ENCODE results near the gene PPRC1. TPM values are rescaled to one million over a fixed set of nuclear protein-coding genes. Genes with fewer than 3 reads are reported as not detected.
"Not testable (repeated sequence)": the region's sequence is repeated elsewhere in the genome, so short reads cannot be mapped to it uniquely, and the experiment has no call there.

The PPRC1 gene
- total RNA-seq, 2 donors from 2014 or later: 11.2 to 29.5 TPM

GRCh38 chr10:102184606-102185005 is 51.8 kb downstream of the PPRC1 start:
- no peak for DNase-seq
- intact Hi-C loops (cut with DNase I): no loop called here
- ATAC-seq: peak in 1 of 2 donors; percentile 19

- ATAC-seq (no peak), DNase-seq (no peak)
- intact Hi-C loops (cut with DNase I): no loop called here
These were observed 52.4 kb downstream of the PPRC1 start for GRCh38 chr10:102185272-102185671.

GRCh38 chr10:102185811-102186527 is 53.1 kb downstream of the PPRC1 start:
- intact Hi-C loops (cut with DNase I): no loop called here
- ATAC-seq (peak; percentile 39 to 47), DNase-seq (no peak)

DNA sequence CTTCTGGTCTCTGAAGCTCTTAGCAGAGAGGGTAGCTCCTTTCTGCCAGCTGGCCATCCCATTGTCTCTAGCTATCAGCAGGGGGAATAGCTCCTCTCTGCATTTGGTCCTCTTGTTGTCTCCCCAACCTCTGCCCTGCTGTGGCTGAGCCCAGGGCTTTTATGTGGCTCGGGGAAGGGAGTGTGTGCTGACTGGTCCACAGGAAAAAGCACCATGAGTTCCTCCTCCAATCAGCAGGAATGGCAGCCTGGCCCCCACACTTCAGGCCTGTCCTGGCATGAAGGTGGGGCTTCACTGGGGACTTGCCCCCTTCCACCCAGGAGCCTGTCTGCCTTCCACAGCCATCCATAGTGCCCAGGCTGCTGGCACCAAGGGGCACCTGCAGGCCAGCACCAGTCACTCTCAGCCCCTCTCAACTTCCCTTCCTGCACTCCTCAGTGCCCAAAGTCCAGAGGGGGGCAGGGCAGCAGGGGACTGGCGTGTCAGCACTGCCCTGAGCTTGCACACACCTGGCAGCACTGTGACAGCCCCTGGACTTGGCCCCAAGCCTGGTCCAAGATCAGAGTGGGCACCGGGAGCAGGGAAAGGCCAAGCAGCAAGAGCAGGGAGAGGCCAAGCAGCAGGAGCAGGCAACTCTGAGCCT is 55.6 kb downstream of the PPRC1 start:
- intact Hi-C loops (cut with DNase I): no loop called here
- ATAC-seq (no peak), DNase-seq (no peak)

DNA sequence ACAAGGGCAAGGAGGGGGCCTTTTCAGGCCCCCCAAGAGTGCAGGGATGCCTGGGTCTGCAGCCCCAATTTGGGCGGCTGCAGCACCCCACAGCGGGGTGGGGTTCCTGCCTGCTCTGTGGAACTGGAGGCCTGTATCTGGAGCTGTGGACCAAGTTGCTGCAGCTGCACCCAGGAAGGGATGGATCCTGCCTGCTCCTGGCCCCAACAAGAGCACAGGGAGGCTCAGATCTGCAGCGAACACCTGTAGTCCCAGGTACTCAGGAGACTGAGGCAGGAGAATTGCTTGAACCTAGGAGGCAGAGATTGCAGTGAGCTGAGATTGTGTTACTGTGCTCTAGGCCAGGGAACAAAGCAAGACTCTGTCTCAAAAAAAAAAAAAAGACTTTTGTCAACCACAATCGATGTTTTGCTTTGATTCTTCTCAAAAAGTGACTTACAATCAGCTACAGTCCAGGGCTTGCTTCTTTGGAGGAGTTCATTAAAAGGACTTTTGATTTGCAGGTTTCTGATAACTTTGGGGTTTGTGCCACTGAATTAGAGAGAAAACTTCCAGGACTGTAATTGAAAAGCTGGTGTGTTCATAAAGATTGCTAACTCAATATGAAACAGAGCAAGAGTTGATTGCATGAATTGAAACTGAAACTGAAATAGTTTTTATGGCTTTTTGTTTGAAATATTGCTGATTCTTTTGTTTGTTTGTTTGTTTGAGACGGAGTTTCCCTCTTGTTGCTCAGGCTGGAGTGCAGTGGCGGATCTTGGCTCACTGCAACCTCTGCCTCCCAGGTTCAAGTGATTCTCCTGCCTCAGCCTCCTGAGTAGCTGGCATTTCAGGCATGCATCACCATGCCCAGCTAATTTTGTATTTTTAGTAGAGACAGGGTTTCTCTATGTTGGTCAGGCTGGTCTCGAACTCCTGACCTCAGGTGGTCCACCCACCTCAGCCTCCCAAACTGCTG is 56.4 kb downstream of the PPRC1 start:
- ATAC-seq; intact Hi-C loops (cut with DNase I): not testable (repeated sequence)

GRCh38 chr10:102191956-102192355 is 59.1 kb downstream of the PPRC1 start:
- intact Hi-C loops (cut with DNase I): no loop called here
- DNase-seq: no peak
- no peak for ATAC-seq

More for the DNA sequence above, 56.4 kb downstream of the PPRC1 start:
- DNase-seq: not testable (repeated sequence)

- ATAC-seq (no peak), DNase-seq (no peak)
- intact Hi-C loops (cut with DNase I): no loop called here
These were observed 62.5 kb downstream of the PPRC1 start for GRCh38 chr10:102195296-102195870.

GRCh38 chr10:102196893-102197292 is 64.1 kb downstream of the PPRC1 start:
- ATAC-seq (no peak), DNase-seq (no peak)
- intact Hi-C loops (cut with DNase I): no loop called here

DNA sequence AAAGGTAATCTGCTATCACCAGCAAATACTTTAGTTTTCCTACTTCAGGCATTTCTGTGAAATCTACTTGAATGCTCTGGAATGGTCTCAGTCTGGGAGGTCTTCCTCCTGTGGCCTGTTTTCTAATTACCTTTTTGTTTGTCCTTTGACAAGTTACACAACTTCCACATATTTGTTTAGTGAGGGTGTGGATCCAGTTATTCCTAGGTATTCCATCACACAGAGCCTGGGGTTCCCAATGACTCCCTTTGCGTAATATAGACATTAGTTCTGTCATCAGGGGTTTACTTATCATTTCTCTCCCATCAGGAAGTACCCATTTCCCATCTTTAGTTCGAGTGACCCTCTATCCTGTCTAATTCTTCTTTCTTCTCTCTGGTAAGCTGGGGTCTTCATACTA is 65.2 kb downstream of the PPRC1 start:
- intact Hi-C loops (cut with DNase I): no loop called here
- ATAC-seq: no peak
- no peak for DNase-seq

Other genes with a start within 250 kb of the PPRC1 start
- gene ARMH3, start 76.9 kb upstream of the PPRC1 start, total RNA-seq: 10 to 100 TPM; 28.8 to 33.7 TPM
- gene HPS6, start 67.7 kb upstream of the PPRC1 start, total RNA-seq: 10 to 100 TPM; 10.1 to 12.1 TPM
- 10 to 100 TPM; 44.3 to 48.6 TPM for gene LDB1, start 12.7 kb upstream of the PPRC1 start, total RNA-seq
- 10 to 100 TPM; 26.3 to 37.6 TPM for gene NOLC1, start 19.3 kb downstream of the PPRC1 start, total RNA-seq
- gene ELOVL3, start 93.3 kb downstream of the PPRC1 start, total RNA-seq: 1 to 10 TPM in 1 of 2 donors, not detected in 1; 1.3 TPM
- not detected for gene PITX3, start 108.5 kb downstream of the PPRC1 start, total RNA-seq
- gene GBF1, start 112.5 kb downstream of the PPRC1 start, total RNA-seq: 10 to 100 TPM; 27.6 to 32.4 TPM

Data from left cardiac atrium (tissue), 4 donors.